Erythroblast (primary cell): ENCODE measurements around the gene SCN9A.

Experiments
- GATA1 ChIP-seq: IDR thresholded peaks from 2 replicates; pipeline ENCODE4 v1.6.1; 2011; ENCODE audit warnings: low read depth, mild to moderate bottlenecking, control low read depth, low read length, moderate library complexity
- POLR2A ChIP-seq: IDR thresholded peaks from 2 replicates; pipeline ENCODE4 v1.6.1; 2011; ENCODE audit warnings: mild to moderate bottlenecking, low read length

- TF ChIP-seq POLR2A (no peak), GATA1 (no peak)
Observed at GRCh38 chr2:166307326-166307725, 68.4 kb downstream of the SCN9A start.
